Left lung (tissue), 10 donors: ENCODE measurements around the gene FIS1. TPM values are rescaled to one million over a fixed set of nuclear protein-coding genes. Genes with fewer than 3 reads are reported as not detected.

Experiments used
- ATAC-seq: fragments of 200-7000 bp; cut with Tn5 transposase; one replicate; pipeline ENCODE4 v1.9.1; 2020; ENCODE audit warnings: moderate library complexity
- DNase-seq, 4 donors: peaks; one replicate each; pipeline ENCODE4 v3.0.0-alpha.2; 2013 to 2020
- H3K27ac ChIP-seq, 2 donors: fragments of 200-600 bp; sonication (generic) in 1 of 2; one replicate each; pipeline versions ENCODE4 v1.5.0 to v1.8.0; 2020 to 2021
- H3K27me3 ChIP-seq, 2 donors: fragments of 200-600 bp; sonication (generic) in 1 of 2; one replicate each; pipeline versions ENCODE4 v1.5.0 to v1.8.0; 2020 to 2021
- H3K36me3 ChIP-seq, 2 donors: fragments of 200-600 bp; sonication (generic) in 1 of 2; one replicate each; pipeline versions ENCODE4 v1.5.0 to v1.8.0; 2020 to 2021
- H3K4me1 ChIP-seq, 2 donors: fragments of 200-600 bp; one replicate each; pipeline ENCODE4 v1.8.0; 2021
- H3K4me3 ChIP-seq, 2 donors: fragments of 200-600 bp; sonication (generic) in 1 of 2; one replicate each; pipeline versions ENCODE4 v1.5.0 to v1.8.0; 2020 to 2021; ENCODE audit warnings: mild to moderate bottlenecking in 1 of 2
- H3K9me3 ChIP-seq, 2 donors: fragments of 200-600 bp; sonication (generic) in 1 of 2; one replicate each; pipeline versions ENCODE4 v1.5.0 to v1.8.0; 2020 to 2021
- CTCF ChIP-seq, 2 donors: fragments of 200-600 bp; sonication (generic) in 1 of 2; IDR thresholded peaks; one replicate each; pipeline versions ENCODE4 v1.5.0 to v1.8.0; 2021; ENCODE audit warnings: antibody characterized with exemption in 2 of 2
- intact Hi-C, 2 donors: fragments of 100-400 bp; cut with DNase I; formaldehyde crosslinking; loops; one replicate each; pipeline versions ENCODE4 v1.11.2 to v1.14.2; 2022
- polyA plus RNA-seq, 6 donors: library from polyadenylated mRNA; unstranded; fragments of 120-200 nt; gene quantifications; one replicate each; pipeline ENCODE4 v1.2.1, GENCODE V29; 2013; ENCODE audit not compliant: insufficient read length in 6 of 6
- total RNA-seq, 2 donors: library from RNA; stranded (reverse); fragmentation: NEBNext Ultra II Directional; extraction: Animal tissue kit (Norgen Biotek cat#: 25700); gene quantifications; one replicate each; pipeline ENCODE4 v1.2.1, GENCODE V29; 2021
- donor health status: DM: no; HTN: yes; CAD: no.
- donor health status: DM: no; HTN: no; CAD: no.

FIS1 gene
- total and polyA plus RNA-seq, 8 donors = 116 to 148 (median 132) TPM

GRCh38 chr7:101278461-101279292, 33.8 kb upstream of the FIS1 start:
- Histone ChIP-seq H3K4me3 (no peak overlapping the region), H3K9me3 (no peaks in the 10 kb centered on the region), H3K27ac (no peak overlapping the region), H3K27me3 (peaks cover 0 to 22% of the 10 kb centered on the region in 2 donors), H3K4me1 (no peaks in the 10 kb centered on the region), H3K36me3 (no peaks in the 10 kb centered on the region)
- intact Hi-C loops = no loop called here
- ATAC-seq (no peak), DNase-seq (peak in 1 of 4 donors; percentile 31)
- no peak for TF ChIP-seq CTCF (IDR thresholded peaks at IDR 0.05)

- Histone ChIP-seq H3K4me3 (no peak overlapping the region), H3K36me3 (no peaks in the 10 kb centered on the region), H3K9me3 (no peaks in the 10 kb centered on the region), H3K4me1 (no peaks in the 10 kb centered on the region), H3K27me3 (peaks cover 0 to 26% of the 10 kb centered on the region in 2 donors), H3K27ac (no peak overlapping the region)
- TF ChIP-seq CTCF (IDR thresholded peaks at IDR 0.05) = no peak
- intact Hi-C loops = no loop called here
- ATAC-seq (no peak), DNase-seq (peak in 1 of 4 donors; percentile 2)
Observed at GRCh38 chr7:101277155-101277554, 32.3 kb upstream of the FIS1 start.

DNA sequence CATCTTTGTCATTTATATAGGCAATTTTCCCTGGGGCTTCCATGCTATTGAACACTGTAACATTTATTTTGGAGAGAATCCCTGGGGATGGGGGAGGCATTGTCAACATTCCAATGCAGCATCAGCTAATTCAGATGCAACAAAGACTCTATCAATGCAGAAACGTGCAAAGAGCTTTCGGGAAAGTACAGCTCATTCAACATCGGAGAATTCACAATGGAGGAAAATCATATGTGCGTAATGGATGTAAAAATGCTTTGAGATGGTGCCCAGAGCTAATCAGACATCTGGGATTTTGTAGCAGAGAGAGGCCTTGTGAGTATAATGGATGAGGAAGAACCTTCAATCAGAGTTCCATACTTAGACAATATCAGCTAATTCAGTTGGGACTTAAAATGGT, 28.3 kb upstream of the FIS1 start:
- peaks cover 0 to 27% of the 10 kb centered on the region in 2 donors for H3K27me3 ChIP-seq
- H3K4me3 ChIP-seq = no peak overlapping the region
- no peak for ATAC-seq
- intact Hi-C loops = no loop called here
- no peak overlapping the region for H3K27ac ChIP-seq
- no peaks in the 10 kb centered on the region for H3K36me3 ChIP-seq
- no peak for TF ChIP-seq CTCF (IDR thresholded peaks at IDR 0.05)
- no peak for DNase-seq
- H3K9me3 ChIP-seq = no peaks in the 10 kb centered on the region
- H3K4me1 ChIP-seq = no peaks in the 10 kb centered on the region

- Histone ChIP-seq H3K27ac (no peak overlapping the region), H3K36me3 (no peaks in the 10 kb centered on the region), H3K27me3 (peaks cover 0 to 23% of the 10 kb centered on the region in 2 donors), H3K4me1 (no peaks in the 10 kb centered on the region), H3K4me3 (no peak overlapping the region), H3K9me3 (no peaks in the 10 kb centered on the region)
- ATAC-seq = no peak
- TF ChIP-seq CTCF (IDR thresholded peaks at IDR 0.05) = no peak
- intact Hi-C loops = no loop called here
- DNase-seq = no peak
Observed at GRCh38 chr7:101271021-101271420, 26.1 kb upstream of the FIS1 start.

DNA sequence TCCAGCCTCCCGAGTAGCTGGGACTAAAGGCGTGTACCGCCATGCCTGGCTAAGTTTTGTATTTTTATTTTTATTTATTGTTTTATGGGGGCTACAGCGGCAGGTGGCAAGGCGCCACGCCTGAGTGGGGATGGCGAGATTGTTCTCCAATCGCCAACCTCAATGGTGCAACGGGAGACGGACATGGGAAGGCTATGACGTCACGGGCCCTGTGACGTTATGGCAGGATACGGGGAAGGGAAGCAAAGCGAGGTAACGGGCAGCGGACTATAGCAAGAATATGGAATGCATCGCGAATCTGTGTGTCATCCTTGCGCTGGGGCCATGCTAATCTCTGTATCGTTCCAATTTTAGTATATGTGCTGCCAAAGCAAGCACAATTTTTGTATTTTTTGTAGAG, 24.8 kb upstream of the FIS1 start:
- ATAC-seq (no peak), DNase-seq (peak in 1 of 4 donors; percentile 40)
- Histone ChIP-seq H3K27me3 (peaks cover 0 to 22% of the 10 kb centered on the region in 2 donors), H3K27ac (no peak overlapping the region), H3K4me3 (no peak overlapping the region), H3K4me1 (no peaks in the 10 kb centered on the region), H3K9me3 (no peaks in the 10 kb centered on the region), H3K36me3 (no peaks in the 10 kb centered on the region)
- intact Hi-C loops = no loop called here
- TF ChIP-seq CTCF (IDR thresholded peaks at IDR 0.05) = no peak
